ENCODE results near the gene GNB1L.
"Not testable (repeated sequence)": the region's sequence is repeated elsewhere in the genome, so short reads cannot be mapped to it uniquely, and the experiment has no call there.

GNB1L gene

GRCh38 chr22:19791894-19792293, 62.8 kb downstream of the GNB1L start:
- DNase-seq, result no peak

GRCh38 chr22:19791243-19791642, 63.4 kb downstream of the GNB1L start:
- no peak for DNase-seq

DNA sequence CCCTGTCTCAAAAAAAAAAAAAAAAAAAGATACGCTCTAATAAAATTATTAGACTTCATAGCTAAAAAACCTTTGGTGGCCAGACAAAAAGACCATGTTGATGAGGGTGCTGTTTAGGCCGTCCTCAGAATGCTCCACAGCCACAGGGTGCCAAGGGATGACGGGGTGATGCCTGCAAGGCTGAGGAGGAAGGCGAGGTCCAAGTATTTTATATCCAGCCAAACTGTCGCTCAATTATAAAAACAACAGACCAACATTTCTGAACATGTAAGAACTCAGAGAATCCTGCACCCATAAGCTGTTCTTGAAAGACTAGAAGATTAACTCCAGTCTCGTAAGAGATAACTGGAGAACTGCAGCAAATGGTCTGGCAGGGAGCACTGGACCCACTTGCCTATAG, 64.8 kb downstream of the GNB1L start:
- no peak for DNase-seq

DNA sequence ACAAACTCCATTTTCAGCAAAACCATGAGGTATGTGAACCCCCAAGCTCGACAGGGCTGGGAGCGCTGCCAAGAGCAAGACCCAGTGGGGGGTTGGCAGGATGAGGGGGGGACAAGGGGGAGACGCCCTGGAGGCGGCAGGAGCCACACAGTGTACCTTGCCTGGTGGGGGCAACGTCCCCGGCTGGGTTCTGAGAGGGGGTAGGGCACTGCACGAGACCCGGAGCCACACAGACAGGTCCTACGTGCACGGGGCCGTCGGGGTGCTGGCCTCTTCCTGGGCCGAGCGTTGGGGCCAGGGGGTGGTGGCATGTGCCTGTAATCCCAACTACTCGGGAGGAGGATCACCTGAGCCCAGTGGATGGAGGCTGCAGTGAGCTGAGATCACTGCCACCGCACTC, 65.3 kb downstream of the GNB1L start:
- no peak for DNase-seq

DNA sequence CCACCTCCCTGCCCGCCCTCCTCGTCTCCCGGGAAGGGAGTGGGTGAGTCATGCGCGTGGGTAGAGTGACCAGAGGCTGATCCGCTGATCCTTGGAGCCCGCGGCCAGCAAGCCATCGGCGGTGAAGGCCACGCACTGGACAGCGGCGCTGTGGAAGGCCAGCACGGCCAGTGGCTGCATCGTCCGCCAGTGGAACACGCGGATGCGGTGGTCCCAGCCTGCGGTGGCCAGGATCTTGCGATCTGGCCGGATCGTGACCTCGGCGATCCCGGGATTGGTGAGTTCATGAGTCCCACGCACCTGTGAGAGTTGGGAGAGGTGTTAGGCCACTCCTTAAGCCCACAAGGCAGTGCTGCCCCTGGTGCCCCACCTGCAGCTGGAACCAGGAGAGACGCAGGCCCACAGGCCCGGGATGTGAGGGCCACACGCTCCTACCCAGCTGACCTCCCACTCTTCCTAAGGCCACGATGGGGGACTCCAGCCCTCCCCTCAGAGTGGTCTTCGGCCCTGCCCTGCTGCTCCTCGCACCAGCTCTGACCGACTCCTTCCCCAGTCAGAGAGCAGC, 65.9 kb downstream of the GNB1L start:
- DNase-seq, result no peak

DNA sequence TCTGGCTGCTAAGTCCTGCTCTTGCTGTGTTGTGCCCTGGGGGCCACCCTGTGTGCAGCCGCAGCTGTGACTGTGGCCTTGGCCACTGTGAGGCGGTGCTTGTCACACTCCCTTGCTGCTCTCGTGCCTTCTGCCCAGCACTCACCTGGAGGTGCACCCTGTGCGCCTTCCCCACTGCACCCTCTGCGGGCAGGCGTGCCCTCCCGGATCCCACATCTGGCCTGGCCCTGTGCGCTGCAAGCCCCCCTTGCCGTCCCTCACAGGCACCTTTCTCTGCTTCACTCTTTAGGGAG, 66.9 kb downstream of the GNB1L start:
- DNase-seq, result no peak

- no peak for DNase-seq
These were observed 67.5 kb downstream of the GNB1L start for GRCh38 chr22:19786959-19787848.

DNA sequence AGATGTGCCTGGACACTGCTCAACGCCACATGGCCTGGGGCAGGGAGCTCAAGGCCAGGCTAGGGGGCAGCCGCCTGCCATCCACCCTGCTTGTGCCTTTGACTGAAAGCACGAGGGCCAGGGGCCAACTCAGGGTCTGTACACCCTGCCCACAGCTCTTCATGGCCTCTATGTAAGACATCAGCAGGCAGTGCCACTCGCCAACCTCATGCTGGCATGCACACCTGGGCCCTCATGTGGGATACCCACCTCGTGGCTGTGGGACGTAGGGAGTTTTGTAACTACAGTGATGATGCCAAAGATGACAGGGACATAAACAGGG, 68.4 kb downstream of the GNB1L start:
- DNase-seq, result no peak

DNA sequence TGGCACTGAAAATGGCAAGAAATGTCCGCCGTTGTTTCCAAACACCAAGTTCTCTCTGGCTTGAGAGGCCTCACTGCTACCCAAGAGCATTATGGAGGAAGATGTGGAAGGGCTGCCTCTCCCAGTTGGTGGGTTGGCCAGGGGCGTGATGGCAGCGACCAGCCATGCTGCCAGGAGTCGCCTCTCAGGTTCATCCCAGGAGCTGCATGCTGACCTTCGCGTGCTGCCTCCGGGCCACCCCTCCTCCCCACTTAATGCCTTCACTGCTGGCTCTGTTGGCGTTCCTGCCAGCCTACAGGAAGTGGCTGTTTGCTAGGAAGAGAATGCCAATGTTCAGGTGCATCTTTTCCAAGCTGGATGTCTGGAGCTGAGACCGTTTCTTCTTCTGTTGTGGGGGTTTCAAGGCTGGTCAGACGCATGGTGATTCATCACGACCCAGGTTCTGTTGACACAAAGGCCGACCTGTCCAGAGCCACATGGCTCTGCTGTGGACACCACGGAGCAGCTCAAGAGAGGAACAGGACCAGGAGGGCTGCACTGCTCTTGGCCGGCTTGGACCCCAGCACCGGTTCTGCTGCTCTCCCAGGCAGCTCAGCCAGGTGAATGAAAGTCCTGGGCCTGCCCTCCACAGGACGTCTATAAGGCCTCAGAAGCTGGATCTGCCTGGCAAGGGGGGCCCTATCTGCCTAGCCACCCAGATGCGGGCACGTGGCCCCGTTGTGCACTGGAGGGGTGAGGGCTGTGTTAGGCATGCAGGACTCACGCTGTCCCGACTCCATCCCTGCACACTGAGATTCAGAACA, 69.0 kb downstream of the GNB1L start:
- no peak for DNase-seq

DNA sequence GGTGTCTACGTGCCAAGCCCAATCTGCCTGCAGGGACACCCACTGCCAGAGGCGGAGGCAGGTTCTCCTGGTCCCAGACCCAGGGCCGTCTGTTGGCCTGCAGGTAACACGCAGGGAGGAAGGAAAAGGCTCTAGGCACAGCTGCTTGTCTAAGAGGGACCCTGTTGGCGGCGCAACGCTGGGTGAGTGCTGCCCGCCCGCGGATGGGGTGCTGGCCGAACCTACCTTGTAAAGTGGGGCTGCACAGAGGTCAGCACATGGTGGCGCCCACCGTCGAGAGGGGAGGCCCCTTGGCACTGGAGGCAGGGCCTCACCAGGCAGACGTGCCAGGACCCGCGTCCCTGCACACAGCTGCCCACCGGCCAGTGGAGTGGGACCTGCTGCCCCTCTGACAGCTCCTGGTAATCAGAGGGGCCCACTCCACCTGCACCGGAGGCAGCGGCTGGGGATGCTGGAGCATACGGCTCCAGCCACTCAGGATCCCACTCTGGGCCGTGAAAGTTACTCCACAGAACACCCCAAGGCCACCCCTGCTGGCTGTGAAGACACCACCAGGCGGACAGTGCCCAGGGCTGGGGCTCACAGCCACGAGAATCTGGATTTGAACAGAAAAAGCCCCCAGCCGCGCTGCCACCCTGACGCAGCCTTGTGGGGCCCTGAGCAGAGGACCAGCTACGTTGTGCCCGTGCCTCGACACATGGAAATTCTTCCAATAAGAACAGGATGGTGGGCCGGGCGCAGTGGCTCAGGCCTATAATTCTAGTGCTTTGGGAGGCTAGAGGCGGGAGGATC, 70.1 kb downstream of the GNB1L start:
- no peak for DNase-seq

- DNase-seq, result no peak
These were observed 70.9 kb downstream of the GNB1L start for GRCh38 chr22:19783586-19784383.

DNA sequence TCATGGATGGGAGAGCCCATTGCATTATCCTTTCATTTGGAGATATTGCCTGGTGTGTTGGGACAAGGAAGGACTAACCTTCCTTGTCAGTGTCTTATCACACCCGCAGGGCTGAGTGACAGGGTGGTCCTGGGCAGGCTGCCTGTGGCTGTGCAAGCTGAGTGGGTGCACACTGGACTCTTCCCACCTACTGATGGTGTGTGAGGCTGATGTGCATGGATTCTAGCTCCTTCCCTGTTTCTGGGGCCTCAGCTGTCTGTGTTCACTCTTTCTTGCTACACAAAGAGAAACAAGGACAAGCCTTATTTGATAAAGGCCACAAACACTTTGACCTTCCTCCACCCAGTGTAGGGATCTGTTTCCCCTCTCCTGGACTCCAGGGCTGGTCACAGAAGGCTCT, 72.1 kb downstream of the GNB1L start:
- no peak for DNase-seq

DNA sequence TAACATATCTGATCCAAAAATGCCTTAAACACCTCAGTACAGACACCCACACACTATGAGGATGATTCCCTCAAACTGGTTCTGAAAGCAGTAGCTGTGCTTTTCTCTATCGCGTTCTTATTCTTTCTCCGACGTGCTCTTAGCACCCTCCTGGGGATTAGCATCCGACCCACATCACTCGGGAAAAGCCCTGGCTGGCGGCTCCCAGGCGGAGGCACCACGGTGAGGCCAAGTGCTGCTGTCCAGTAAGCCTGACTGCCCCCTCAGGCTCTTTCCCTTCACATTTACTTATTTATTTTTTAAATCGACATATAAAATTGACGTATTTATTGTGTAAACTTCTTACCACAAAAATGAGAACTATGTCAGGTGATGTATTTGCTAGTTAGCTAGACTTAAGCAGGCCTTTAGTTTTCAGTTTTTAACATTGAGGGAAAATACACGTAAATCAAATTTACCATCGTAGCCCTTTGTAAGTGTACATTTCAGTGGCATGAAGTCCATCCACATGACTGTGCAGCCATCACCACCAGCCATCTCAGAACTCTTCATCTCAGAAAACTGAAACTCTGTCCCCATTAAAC, 74.9 kb downstream of the GNB1L start:
- no peak for DNase-seq

DNA sequence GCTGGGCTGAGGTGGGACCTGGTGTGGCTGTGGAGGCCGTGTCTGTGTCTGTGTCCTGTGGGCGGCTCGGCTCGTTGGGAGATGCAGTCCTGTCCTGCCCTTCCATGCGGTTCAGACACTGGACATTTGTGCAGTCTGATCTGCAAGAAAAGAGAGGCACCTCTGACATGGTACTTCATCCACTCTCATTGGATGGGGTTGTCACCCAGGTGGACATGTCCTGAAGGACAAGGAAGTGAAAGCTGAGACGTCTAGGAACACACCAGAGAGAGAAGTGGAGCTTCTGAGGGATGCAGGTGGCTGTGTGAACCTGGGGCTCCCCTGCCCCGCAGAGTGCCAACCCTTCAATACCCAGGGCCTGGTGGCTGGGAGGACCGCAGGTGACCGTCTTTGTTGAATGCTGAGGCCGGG, 75.7 kb downstream of the GNB1L start:
- no peak for DNase-seq

- not testable (repeated sequence) for DNase-seq
These were observed 77.5 kb downstream of the GNB1L start for GRCh38 chr22:19777192-19777591.

- DNase-seq, result no peak
These were observed 78.1 kb downstream of the GNB1L start for GRCh38 chr22:19776433-19777031.

DNA sequence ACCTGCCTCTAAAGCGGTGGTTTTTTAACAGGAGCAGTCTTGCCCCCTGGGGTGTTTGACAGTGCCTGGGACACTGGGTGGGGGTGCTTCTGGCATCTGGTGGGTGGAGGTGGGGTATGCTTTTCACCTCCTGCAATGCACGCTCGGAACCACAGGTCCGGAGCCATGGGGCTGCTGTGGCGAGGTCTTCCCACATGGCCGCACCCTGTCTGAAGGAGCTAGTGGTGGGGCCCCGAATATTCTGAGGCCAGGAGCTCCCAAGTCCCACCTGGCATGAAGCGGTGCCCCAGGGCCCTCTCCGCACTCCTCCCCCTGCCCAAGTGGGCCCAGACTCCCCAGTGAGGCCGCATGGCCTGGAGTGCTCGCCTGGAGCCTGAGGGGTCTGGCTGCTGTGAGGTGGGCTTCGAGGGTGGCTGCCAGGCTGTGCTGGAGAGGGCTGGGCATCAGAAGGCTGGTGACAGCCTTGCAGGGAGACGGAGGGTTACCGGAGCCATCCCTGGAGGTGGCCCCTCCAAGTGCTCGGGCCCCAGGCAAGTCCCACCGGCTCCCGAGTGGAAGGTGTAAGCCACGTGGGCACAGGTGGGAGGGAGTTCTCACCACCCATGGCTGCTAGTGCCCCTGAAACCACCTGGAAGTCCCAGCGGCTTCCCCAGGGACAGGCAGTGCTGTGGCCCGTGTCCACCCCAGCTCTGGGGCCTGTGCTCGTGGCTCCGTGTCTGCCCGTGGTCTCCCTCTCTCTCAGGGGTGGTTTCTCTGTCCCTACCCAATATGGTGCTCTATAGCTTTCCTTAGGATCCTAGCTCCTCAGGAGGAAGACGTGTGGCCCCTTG, 79.0 kb downstream of the GNB1L start:
- DNase-seq, result no peak

GRCh38 chr22:19774628-19775027, 80.0 kb downstream of the GNB1L start:
- DNase-seq, result no peak

DNA sequence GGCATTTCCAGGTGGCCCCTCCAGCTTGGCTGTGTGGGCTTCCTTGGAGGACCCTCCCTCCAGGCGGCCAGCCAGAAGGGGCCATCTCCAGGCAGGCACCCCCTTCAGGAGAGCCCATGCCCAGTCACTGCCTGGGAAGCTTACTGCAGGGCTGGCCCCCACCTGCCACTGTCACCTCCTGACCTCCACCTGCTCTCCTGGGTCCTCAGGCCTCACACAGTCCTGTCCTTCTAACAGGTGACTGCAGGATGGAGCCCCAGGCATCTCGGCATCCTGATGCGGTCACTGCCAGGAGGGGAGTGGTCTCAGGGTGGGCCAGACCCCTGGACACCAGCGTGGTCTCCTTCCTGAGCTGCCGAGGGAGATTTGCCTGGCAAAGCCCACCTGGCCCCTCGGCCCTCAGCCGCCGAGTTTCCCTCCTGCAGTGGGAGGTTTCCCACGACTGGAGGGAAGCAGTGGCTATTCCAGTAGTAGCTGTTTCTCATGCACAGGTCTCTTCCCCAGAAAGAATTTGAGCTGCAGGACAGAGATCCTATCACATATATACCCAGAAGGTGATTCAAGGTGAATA, 81.1 kb downstream of the GNB1L start:
- no peak for DNase-seq
